ENCODE data around the gene NPAS2.

Gene NPAS2

GRCh38 chr2:100857341-100857740 lies 37.4 kb downstream of the NPAS2 start:
- DNase-seq = no peak

GRCh38 chr2:100857915-100858314 lies 38.0 kb downstream of the NPAS2 start:
- no peak for DNase-seq

- DNase-seq = no peak
Observed at GRCh38 chr2:100859902-100860301, 40.0 kb downstream of the NPAS2 start.

- DNase-seq = no peak
Observed at GRCh38 chr2:100861340-100861739, 41.4 kb downstream of the NPAS2 start.

- no peak for DNase-seq
Observed at GRCh38 chr2:100862081-100862480, 42.1 kb downstream of the NPAS2 start.

GRCh38 chr2:100865816-100866460 lies 46.0 kb downstream of the NPAS2 start:
- no peak for DNase-seq

- DNase-seq = no peak
Observed at GRCh38 chr2:100868083-100868482, 48.1 kb downstream of the NPAS2 start.

- DNase-seq = no peak
Observed at GRCh38 chr2:100869120-100869519, 49.2 kb downstream of the NPAS2 start.

GRCh38 chr2:100870652-100871531 lies 51.0 kb downstream of the NPAS2 start:
- no peak for DNase-seq

GRCh38 chr2:100875516-100876230 lies 55.7 kb downstream of the NPAS2 start:
- DNase-seq = no peak

- DNase-seq = no peak
Observed at GRCh38 chr2:100876231-100876860, 56.4 kb downstream of the NPAS2 start.

- DNase-seq = no peak
Observed at GRCh38 chr2:100877555-100877954, 57.6 kb downstream of the NPAS2 start.

- DNase-seq = no peak
Observed at GRCh38 chr2:100878000-100878791, 58.3 kb downstream of the NPAS2 start.

- no peak for DNase-seq
Observed at GRCh38 chr2:100879296-100879695, 59.4 kb downstream of the NPAS2 start.

- DNase-seq = no peak
Observed at GRCh38 chr2:100880036-100880435, 60.1 kb downstream of the NPAS2 start.

- DNase-seq = no peak
Observed at GRCh38 chr2:100880730-100881129, 60.8 kb downstream of the NPAS2 start.

- no peak for DNase-seq
Observed at GRCh38 chr2:100882645-100883613, 63.0 kb downstream of the NPAS2 start.

- no peak for DNase-seq
Observed at GRCh38 chr2:100884145-100884621, 64.2 kb downstream of the NPAS2 start.

- no peak for DNase-seq
Observed at GRCh38 chr2:100886085-100886484, 66.1 kb downstream of the NPAS2 start.

- DNase-seq = no peak
Observed at GRCh38 chr2:100887039-100887578, 67.2 kb downstream of the NPAS2 start.
